Retina (tissue), 1 donor: ENCODE measurements around the gene PPIL6.

Source experiments
- DNase-seq: peaks from one replicate; pipeline ENCODE4 v3.0.0-alpha.2; 2016

The PPIL6 gene

GRCh38 chr6:109440331-109441068 lies at the start of gene PPIL6, which contains the start of gene SMPD2:
Gene PPIL6 (minus strand): TSS chr6:109440628. CDS start chr6:109440590, 38 bp downstream.
Gene SMPD2 (plus strand): TSS chr6:109440724. CDS start chr6:109441122, 398 bp downstream.
- DNase-seq, result peak; percentile 95

- no peak for DNase-seq
Observed at GRCh38 chr6:109488001-109488400, 47.6 kb upstream of the PPIL6 start.

GRCh38 chr6:109486068-109486467 lies 45.6 kb upstream of the PPIL6 start:
- DNase-seq, result no peak

GRCh38 chr6:109485266-109485935 lies 45.0 kb upstream of the PPIL6 start:
- no peak for DNase-seq

DNA sequence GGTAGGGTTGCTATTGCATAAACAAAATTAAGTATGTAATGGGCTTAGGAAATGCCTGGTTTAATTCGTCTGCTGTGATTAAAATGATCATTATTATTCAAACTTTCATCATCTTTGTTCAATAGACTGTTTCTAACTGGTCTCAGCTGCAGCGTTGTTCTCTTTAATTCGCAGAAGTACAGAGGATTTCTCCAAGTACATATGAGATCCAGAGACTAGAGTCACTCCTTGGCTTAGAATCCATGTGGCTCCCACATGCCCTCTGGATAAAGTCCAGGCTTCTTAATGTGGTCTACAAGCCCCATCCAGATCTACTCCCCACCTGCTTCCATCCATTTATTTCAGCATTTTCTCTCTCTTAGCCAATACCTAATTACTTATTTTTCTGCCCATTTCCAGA lies 43.7 kb upstream of the PPIL6 start:
- DNase-seq, result no peak

- peak; percentile 51 for DNase-seq
Observed at GRCh38 chr6:109483735-109484057, 43.3 kb upstream of the PPIL6 start.

GRCh38 chr6:109482905-109483734 lies 42.7 kb upstream of the PPIL6 start, which contains the start of gene ZBTB24:
Gene ZBTB24 (minus strand): TSS chr6:109483219. CDS start chr6:109482026, 1,193 bp downstream.
- DNase-seq, result peak; percentile 77

DNA sequence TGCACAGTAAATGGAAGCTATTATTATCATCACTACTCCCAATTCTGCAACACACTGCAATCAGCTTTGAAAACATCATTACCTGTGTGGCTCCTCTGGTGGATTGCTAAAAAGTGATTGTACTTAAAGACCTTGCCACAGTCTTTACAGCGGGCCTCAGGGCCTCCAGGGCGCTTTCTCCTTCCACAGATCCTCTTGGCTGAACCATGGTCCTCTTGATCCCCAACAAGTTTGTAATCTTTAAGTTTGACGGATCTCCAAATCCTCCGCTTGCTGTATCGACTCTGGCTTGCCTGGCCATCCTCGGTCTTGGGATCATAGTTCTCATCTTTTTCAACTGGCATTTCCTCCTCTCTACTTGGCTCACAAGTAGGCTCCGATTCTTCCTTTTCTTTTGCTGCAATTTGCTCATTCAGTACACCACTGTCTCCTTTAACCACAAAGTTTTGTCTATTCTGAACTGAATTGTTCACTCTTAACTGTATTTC lies 40.6 kb upstream of the PPIL6 start:
- DNase-seq, result no peak

DNA sequence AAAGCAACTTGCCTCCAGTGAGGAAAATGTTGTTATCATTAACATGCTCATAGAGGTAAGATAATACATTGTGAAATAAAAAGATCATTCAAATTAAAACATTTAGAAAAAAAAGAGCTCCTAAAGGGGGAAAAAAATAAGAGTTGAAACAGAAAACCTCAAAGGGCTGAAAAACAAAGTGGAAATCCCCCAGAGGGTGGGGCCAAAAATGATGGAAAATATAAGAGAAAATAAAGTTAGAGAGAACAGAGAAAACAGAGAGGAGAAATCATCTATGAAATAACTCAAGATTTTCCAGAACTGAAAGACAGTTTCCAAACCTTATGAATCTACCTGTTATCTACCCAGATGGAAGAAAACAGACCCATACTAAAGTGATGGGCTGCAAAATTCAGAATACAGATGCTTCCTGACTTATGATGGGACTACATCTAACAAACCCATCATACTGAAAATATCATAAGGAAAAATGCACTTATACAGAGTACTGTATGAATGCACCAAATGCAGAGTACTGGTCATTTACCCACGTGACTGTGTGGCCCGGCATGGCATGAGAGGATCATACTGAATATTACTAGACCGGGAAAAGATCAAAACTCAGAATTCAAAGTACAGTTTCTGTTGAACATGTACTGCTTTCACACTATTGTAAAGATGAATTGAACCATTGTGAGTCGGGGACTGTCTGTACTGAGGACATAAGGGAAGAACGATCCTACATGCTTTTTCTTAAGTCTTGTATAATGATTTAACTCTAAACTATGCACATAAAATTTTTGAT lies 38.6 kb upstream of the PPIL6 start:
- DNase-seq, result no peak

- no peak for DNase-seq
Observed at GRCh38 chr6:109478222-109478805, 37.9 kb upstream of the PPIL6 start.

GRCh38 chr6:109477725-109478124 lies 37.3 kb upstream of the PPIL6 start:
- no peak for DNase-seq

DNA sequence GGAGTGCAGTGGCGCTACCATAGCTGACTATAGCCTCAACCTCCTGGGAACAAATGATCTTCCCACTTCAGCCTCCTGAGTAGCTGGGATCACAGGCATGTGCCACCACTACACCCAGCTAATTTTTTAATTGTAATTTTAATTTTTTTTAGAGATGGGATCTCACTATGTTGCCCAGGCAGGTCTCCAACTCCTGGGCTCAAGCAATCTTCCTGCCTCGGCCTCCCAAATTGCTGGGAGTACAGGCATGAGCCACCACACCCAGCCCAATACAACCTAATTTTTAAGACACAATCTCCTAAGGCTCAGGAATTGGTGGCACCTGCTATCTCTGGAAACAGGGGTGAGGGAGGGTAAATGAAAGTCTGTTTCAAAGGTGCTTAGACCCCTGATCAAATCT lies 36.8 kb upstream of the PPIL6 start:
- no peak for DNase-seq

- no peak for DNase-seq
Observed at GRCh38 chr6:109475625-109476024, 35.2 kb upstream of the PPIL6 start.

DNA sequence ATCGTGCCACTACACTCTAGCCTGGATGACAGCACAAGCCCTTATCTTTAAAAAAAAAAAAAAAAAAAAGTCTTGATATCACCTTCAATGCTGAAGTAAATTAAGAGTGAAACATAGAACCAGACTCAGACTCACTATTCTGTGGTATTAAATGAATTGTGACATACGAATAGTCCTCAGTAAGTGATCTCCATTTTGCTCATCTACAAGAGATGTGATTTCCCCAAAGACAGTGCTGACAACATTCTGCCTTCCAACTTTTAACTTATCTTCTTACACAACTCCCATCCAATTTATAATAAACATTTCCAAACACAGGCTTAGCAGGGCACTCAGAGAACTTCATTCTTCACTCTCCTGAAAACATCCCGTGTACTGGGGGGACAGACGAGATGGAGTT lies 34.6 kb upstream of the PPIL6 start:
- DNase-seq, result no peak

DNA sequence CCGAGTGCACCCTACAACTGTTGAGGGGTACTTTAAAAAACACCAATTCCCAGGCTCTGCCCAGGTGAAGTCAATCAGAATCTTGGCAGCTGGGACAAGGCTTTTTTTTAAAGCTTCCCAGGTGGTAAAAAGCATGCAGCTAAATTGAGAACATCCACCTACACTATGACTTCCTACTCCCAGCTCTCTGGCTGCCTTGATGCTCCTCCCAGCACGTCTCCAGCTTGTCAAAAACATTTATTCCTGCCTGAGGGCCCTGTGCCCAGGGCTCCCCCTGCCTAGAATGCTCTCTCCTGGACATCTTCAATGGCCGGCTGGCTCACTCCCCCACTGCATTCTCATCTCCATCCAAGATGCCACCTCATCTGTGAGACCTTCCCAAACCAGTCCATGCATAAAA lies 32.7 kb upstream of the PPIL6 start:
- no peak for DNase-seq

DNA sequence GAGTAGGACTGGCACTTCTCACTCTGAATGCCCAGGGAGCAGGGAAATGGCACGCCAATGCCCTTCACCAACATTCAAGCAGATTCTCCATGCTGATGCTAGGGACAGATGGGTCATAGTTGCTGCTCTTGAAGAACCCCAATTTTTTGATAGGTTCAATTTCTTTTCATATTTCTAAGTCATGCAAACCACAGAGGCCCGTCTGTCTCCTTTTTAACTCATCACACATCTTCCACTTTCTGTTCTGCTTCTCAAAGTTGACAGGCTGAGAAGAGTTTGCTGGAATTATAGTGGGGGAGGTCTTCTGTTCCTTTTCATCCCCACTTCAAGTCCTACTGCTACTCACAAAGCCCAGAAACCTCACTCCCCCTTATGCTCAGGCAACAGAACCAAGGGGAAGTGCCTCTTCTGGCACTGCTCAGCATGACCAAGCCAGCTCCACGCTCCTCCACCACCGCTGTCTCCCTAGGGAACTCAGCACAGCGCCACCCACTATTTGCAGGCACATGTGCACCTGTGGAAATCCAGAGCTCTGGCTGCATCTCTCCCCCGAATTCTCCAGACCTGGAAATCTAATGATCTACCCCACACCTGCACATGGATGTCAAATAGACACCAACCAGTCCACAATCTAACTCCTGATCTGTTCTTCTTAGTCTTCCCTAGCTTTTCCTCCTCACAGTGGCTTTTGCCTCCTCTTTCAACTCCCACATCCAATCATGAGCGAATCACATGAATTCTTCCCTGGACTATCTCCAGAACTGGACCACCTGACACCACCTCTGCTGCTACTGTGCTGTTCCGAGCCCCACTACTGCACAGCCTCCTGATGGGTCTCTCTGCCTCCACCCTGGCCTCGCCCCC lies 31.9 kb upstream of the PPIL6 start:
- DNase-seq, result no peak

GRCh38 chr6:109471105-109471810 lies 30.8 kb upstream of the PPIL6 start:
- no peak for DNase-seq

DNA sequence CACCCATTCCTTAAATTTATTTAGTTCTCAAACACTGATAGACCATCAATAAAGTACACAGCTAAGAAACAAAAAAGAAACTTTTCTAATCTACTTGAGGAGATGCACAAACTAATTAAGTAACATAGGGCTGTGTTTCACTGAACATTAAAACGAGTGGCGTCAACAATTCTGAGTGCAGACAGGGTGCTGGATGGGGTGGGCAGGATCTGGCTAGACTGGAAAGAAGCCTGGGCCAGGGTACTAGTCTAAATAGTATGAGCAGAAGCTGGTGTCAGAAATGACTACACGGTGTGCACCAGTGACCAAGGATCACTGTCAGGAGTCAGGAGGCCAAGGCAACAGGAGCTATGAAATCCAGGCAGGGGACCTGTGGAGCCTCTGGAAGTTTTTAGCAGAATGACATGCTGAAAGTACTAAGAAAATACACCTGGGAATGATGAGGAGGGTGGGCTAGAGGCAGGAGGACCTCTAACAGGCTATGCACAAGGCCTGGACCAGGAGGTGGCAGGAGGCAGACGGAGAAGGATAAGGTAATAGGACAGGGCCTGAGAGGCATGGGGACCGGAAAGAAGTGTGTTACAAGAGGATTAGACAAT lies 29.3 kb upstream of the PPIL6 start:
- no peak for DNase-seq

- no peak for DNase-seq
Observed at GRCh38 chr6:109467696-109468095, 27.3 kb upstream of the PPIL6 start.
